Neuron (in vitro differentiated cells): ENCODE data around the gene MUSTN1.

ENCODE experiments used
- H2AFZ ChIP-seq: one replicate; pipeline ENCODE4 v1.6.1; 2013; ENCODE audit warnings: low read depth, mild to moderate bottlenecking, inconsistent platforms, low read length, moderate library complexity
- H3K27me3 ChIP-seq: one replicate; pipeline ENCODE4 v1.6.1; 2013; ENCODE audit warnings: low read length; ENCODE audit not compliant: insufficient read depth
- H3K36me3 ChIP-seq: one replicate; pipeline ENCODE4 v1.6.1; 2013; ENCODE audit warnings: low read length; ENCODE audit not compliant: insufficient read depth
- H3K4me1 ChIP-seq: one replicate; pipeline ENCODE4 v1.6.1; 2013; ENCODE audit warnings: low read length; ENCODE audit not compliant: insufficient read depth
- H3K4me3 ChIP-seq: 2 replicates; pipeline ENCODE4 v1.5.1; 2013; ENCODE audit warnings: mild to moderate bottlenecking, low read length, moderate library complexity
- H3K9me3 ChIP-seq: one replicate; pipeline ENCODE4 v1.6.1; 2013; ENCODE audit warnings: low read length

The MUSTN1 gene

DNA sequence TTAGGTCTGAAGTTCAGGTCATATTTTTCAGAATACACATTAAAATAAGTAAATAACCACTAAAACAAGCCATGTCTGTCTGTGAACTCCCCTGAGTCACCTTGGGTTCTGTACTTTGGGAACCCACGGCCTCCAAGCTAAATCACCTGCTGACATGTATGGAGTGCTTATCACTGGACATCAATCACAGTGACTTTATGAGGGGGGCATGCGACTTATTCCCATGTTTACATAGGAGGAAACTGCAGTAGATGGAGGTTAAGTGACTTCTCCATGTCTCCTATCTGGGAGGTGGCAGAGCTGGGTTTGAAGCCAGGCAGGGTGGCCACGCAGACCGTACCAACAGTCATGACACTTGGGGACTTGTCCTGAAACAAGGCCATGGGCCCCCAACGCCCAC is 12.5 kb downstream of the MUSTN1 start:
- Histone ChIP-seq H3K9me3 (no peaks in the 10 kb centered on the region), H3K4me3 (no peak overlapping the region), H2AFZ (no peak overlapping the region), H3K36me3 (no peaks in the 10 kb centered on the region), H3K27me3 (no peaks in the 10 kb centered on the region), H3K4me1 (no peaks in the 10 kb centered on the region)

- Histone ChIP-seq H3K27me3 (no peaks in the 10 kb centered on the region), H2AFZ (no peak overlapping the region), H3K36me3 (no peaks in the 10 kb centered on the region), H3K4me3 (no peak overlapping the region), H3K9me3 (no peaks in the 10 kb centered on the region), H3K4me1 (peaks cover 3% of the 10 kb centered on the region)
Observed at GRCh38 chr3:52820736-52821135, 14.1 kb downstream of the MUSTN1 start.

DNA sequence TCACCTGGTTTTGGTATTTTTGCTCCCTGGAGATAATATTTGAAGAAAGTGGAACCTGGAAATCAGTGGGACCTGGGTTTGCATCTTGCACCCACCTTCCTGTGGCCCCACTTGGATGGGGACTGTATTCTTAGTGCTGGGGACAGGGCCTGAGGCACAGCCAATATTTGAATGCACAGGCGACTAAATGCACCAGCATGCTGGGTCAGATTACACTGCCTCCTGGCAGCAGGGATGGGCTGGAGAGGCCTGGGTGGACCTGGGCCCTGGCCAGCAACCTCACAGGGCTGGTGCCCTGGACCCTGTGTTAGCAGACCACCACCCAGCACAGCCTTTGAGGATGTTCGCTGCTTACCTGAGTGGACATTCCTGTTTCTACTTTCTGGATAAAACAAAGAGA is 14.9 kb downstream of the MUSTN1 start:
- Histone ChIP-seq H3K36me3 (no peaks in the 10 kb centered on the region), H3K9me3 (no peaks in the 10 kb centered on the region), H3K27me3 (no peaks in the 10 kb centered on the region), H3K4me3 (no peak overlapping the region), H3K4me1 (peaks cover 3% of the 10 kb centered on the region), H2AFZ (no peak overlapping the region)

DNA sequence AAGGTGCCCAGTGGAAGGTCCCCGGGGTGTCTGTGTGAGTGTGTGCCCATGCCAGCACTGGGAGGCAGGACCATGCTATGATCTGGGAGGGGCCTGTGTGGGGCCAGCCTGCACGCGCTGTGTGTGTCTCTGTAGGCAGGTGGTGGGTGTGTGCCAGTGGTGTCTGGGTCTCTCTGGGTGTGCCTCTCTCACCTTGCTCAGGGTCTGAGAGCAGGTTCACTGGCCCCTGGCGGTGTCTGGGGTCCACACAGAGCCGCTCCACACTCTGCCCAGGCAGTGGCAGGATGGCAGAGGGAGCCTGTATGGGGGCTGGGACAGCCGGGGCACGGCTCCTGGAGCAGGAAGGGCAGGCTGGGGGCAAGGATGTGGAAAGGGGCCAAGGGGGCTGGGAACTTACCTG is 17.0 kb downstream of the MUSTN1 start:
- Histone ChIP-seq H3K4me3 (no peak overlapping the region), H3K9me3 (no peaks in the 10 kb centered on the region), H3K4me1 (peaks cover 3% of the 10 kb centered on the region), H2AFZ (no peak overlapping the region), H3K36me3 (no peaks in the 10 kb centered on the region), H3K27me3 (no peaks in the 10 kb centered on the region)

DNA sequence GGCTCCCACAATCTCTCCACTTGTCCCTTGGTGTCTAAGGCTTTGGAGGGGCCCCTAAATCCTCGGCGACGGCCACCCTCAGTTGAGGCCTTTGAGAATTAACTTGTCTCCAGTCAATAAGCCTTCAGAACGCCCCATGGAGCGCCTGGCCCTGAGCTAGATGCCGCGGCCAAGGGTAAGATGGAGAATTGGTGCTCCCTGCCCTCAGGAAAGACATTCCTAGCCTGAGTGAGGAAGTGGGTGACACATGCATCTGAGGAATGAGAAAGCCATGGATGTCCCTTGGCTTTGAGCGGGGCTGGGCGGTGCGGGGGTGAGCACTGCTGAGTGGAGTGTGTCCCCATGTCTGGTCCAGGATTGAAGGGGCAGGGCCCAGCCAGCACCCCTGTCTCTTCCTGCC is 17.6 kb downstream of the MUSTN1 start:
- no peaks in the 10 kb centered on the region for H3K9me3 ChIP-seq
- no peak overlapping the region for H3K4me3 ChIP-seq
- H3K27me3 ChIP-seq: no peaks in the 10 kb centered on the region
- peaks cover 3% of the 10 kb centered on the region for H3K4me1 ChIP-seq
- no peak overlapping the region for H2AFZ ChIP-seq
- H3K36me3 ChIP-seq: no peaks in the 10 kb centered on the region

GRCh38 chr3:52816654-52817053 is 18.2 kb downstream of the MUSTN1 start:
- Histone ChIP-seq H3K27me3 (no peaks in the 10 kb centered on the region), H3K4me1 (peaks cover 3% of the 10 kb centered on the region), H3K4me3 (no peak overlapping the region), H3K9me3 (no peaks in the 10 kb centered on the region), H2AFZ (no peak overlapping the region), H3K36me3 (no peaks in the 10 kb centered on the region)

DNA sequence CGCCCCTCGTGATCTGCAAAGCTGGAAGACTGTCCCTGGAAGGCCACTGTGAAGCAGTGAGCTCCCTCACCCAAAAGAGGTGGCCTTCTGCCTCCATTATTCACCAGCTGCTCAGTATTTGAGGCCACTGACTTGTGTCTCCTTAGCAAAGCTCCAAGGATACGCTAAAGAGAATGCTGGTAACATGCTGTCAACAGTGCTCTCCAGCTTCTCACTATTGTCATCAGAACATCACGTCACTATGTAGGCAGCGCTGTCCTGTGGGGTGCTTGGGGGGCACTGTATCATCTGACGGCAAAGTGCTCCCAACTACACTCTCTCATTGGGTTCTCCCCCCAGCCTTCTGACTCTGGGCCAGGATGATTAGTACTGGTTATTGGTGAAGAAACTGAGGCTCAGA is 18.6 kb downstream of the MUSTN1 start:
- H3K4me1 ChIP-seq: peaks cover 3% of the 10 kb centered on the region
- H3K27me3 ChIP-seq: no peaks in the 10 kb centered on the region
- no peak overlapping the region for H3K4me3 ChIP-seq
- no peaks in the 10 kb centered on the region for H3K36me3 ChIP-seq
- no peaks in the 10 kb centered on the region for H3K9me3 ChIP-seq
- no peak overlapping the region for H2AFZ ChIP-seq

GRCh38 chr3:52813810-52814209 is 21.0 kb downstream of the MUSTN1 start:
- Histone ChIP-seq H3K27me3 (no peaks in the 10 kb centered on the region), H3K4me1 (peaks cover 3% of the 10 kb centered on the region), H3K9me3 (no peaks in the 10 kb centered on the region), H3K4me3 (no peak overlapping the region), H2AFZ (no peak overlapping the region), H3K36me3 (no peaks in the 10 kb centered on the region)

DNA sequence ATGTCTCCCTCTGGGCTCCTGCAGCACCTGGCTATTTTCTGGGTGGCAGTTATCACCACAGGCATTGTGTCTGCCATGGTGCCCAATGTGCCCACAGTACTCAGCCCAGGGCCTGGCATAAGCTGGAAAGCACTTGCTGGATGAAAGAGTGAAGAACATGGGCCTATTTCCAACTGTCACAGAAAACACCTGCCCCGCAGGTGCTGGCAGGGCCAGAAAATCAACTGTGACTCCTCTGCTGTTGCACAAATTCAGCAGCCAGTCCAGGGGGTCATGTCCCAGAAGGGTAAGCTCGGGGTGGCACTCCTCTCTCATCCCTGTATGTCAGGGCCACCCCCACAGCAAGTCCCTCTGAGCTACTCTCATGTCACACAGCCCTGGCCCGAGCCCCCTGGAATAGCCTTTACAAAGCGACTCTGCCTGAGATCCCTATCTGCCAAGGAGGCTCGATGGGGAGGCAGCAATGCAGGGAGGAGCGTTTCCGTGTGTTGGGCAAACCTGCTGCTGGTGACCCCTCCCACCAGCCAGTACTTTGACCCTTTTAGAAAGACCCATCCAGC is 23.3 kb downstream of the MUSTN1 start:
- peaks cover 3% of the 10 kb centered on the region for H3K4me1 ChIP-seq
- no peak overlapping the region for H2AFZ ChIP-seq
- no peaks in the 10 kb centered on the region for H3K27me3 ChIP-seq
- H3K9me3 ChIP-seq: no peaks in the 10 kb centered on the region
- H3K4me3 ChIP-seq: no peak overlapping the region
- H3K36me3 ChIP-seq: no peaks in the 10 kb centered on the region

DNA sequence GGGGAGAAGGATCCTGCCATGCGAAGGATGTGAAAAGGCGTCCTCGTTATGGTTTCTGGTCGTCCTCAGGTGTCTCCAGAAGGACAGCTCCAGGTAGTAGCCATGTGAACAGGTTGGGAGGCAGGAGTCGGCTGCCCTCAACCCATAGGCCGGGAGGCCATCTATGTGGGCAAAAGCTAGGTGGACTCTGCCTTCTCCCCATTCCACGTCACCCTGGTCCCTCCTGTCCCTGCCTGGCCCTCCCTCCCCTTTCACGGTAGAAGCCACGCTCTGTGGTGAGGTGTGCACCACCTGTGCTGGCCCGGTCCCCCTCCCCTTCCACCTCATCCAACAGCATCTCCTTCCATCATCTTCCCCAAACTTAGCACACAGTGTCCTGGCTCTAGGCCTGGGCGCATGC is 23.9 kb downstream of the MUSTN1 start:
- H3K9me3 ChIP-seq: no peaks in the 10 kb centered on the region
- H3K27me3 ChIP-seq: no peaks in the 10 kb centered on the region
- H3K4me3 ChIP-seq: no peak overlapping the region
- no peaks in the 10 kb centered on the region for H3K36me3 ChIP-seq
- H2AFZ ChIP-seq: no peak overlapping the region
- H3K4me1 ChIP-seq: no peaks in the 10 kb centered on the region

DNA sequence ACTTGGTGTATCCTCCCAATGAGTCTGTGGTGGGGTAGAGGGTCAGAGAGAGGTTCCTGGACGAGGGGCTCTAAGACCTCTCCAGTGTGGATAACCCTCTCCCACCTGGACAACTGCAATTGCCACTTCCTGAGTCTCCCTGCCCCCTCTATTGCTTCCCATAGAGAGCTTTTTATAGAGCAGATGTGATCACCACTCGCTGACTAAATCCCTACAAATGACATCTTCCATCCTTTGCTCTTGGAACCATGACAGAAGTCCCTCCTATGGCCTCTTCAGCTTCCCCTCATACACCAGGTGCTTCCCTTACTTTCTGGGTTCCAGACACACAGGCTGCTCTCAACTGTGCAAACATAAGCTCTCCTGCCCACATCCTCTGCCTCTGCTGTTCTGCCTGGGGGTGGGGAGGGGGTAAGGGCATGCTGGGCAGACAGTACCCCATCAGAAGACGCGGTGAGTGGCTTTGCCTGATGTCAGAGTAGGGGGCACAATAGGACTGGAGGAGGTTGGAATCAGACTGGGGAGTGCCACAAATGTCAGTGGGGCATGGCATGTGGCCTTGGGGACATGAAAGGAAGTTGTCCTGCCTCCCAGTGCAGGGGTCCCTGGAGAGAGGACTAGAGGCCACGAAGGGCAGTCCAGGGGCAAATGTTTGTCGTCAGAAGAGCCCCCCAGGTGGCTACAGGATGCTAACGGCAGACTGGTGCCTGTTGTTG is 25.0 kb downstream of the MUSTN1 start:
- no peaks in the 10 kb centered on the region for H3K27me3 ChIP-seq
- H3K9me3 ChIP-seq: no peaks in the 10 kb centered on the region
- H3K36me3 ChIP-seq: no peaks in the 10 kb centered on the region
- H2AFZ ChIP-seq: no peak overlapping the region
- H3K4me1 ChIP-seq: no peaks in the 10 kb centered on the region
- H3K4me3 ChIP-seq: no peak overlapping the region

- Histone ChIP-seq H3K4me1 (no peaks in the 10 kb centered on the region), H3K36me3 (no peaks in the 10 kb centered on the region), H3K4me3 (no peak overlapping the region), H2AFZ (no peak overlapping the region), H3K27me3 (no peaks in the 10 kb centered on the region), H3K9me3 (no peaks in the 10 kb centered on the region)
Observed at GRCh38 chr3:52809149-52809548, 25.7 kb downstream of the MUSTN1 start.

GRCh38 chr3:52805270-52806039 is 29.4 kb downstream of the MUSTN1 start:
- no peaks in the 10 kb centered on the region for H3K36me3 ChIP-seq
- H3K4me3 ChIP-seq: no peak overlapping the region
- H3K9me3 ChIP-seq: no peaks in the 10 kb centered on the region
- no peak overlapping the region for H2AFZ ChIP-seq
- no peaks in the 10 kb centered on the region for H3K4me1 ChIP-seq
- no peaks in the 10 kb centered on the region for H3K27me3 ChIP-seq
